Stimulated activated CD4-positive, alpha-beta T cell treated with anti-CD3 and anti-CD28 coated beads, Interleukin-4, amount 100 ng/mL, for 4 hours (primary cell): Measurements from ENCODE around the gene TSPYL1.

ENCODE experiments used
- DNase-seq, 2 experiments: peaks; one replicate each; pipeline ENCODE4 v3.0.0-alpha.2; 2020

The TSPYL1 gene

GRCh38 chr6:116255246-116255800, 24.4 kb downstream of the TSPYL1 start:
- no peak for DNase-seq

GRCh38 chr6:116254297-116255056, 25.3 kb downstream of the TSPYL1 start:
- no peak for DNase-seq

GRCh38 chr6:116253505-116254296, 26.0 kb downstream of the TSPYL1 start, which contains the start of gene TSPYL4:
TSPYL4 (minus strand) TSS chr6:116254075; CDS start chr6:116254008, 67 bp downstream.
- DNase-seq, result peak; percentile 83 to 89

- no peak for DNase-seq
Measured at GRCh38 chr6:116253188-116253504, 26.6 kb downstream of the TSPYL1 start.

- DNase-seq, result no peak
Measured at GRCh38 chr6:116251568-116252384, 28.0 kb downstream of the TSPYL1 start.

GRCh38 chr6:116248577-116248976, 31.2 kb downstream of the TSPYL1 start:
- DNase-seq, result no peak

GRCh38 chr6:116247285-116247684, 32.4 kb downstream of the TSPYL1 start:
- DNase-seq, result no peak

- DNase-seq, result no peak
Measured at GRCh38 chr6:116246089-116246488, 33.6 kb downstream of the TSPYL1 start.

- no peak for DNase-seq
Measured at GRCh38 chr6:116244284-116244683, 35.4 kb downstream of the TSPYL1 start.

GRCh38 chr6:116239856-116240255, 39.9 kb downstream of the TSPYL1 start:
- no peak for DNase-seq

GRCh38 chr6:116239256-116239655, 40.5 kb downstream of the TSPYL1 start:
- DNase-seq, result no peak

GRCh38 chr6:116238083-116238482, 41.6 kb downstream of the TSPYL1 start:
- no peak for DNase-seq

GRCh38 chr6:116234689-116235088, 45.0 kb downstream of the TSPYL1 start:
- no peak for DNase-seq

GRCh38 chr6:116229287-116229913, 50.3 kb downstream of the TSPYL1 start:
- no peak for DNase-seq
